HG02884 (cell line): ENCODE data around the gene CST4.
A peak's percentile ranks its signal among the peaks of the same experiment; 100 is the strongest.
"Not testable (repeated sequence)": the region's sequence is repeated elsewhere in the genome, so short reads cannot be mapped to it uniquely, and the experiment has no call there.

Experiments
- ATAC-seq: cut with Tn5 transposase; IDR thresholded peaks from one replicate; pipeline ENCODE4 v1.9.1; 2021; ENCODE audit warnings: mild to moderate bottlenecking, moderate library complexity; ENCODE audit not compliant: unreplicated experiment

The CST4 gene

GRCh38 chr20:23690581-23690980 lies 1.7 kb upstream of the CST4 start:
- no peak for ATAC-seq

- ATAC-seq: no peak
Measured at GRCh38 chr20:23689399-23689690, 507 bp upstream of the CST4 start.

- ATAC-seq: no peak
Measured at GRCh38 chr20:23687986-23688385, 852 bp downstream of the CST4 start.

- no peak for ATAC-seq
Measured at GRCh38 chr20:23686046-23686750, 2.6 kb downstream of the CST4 start.

GRCh38 chr20:23685529-23685896 lies 3.3 kb downstream of the CST4 start:
- not testable (repeated sequence) for ATAC-seq

GRCh38 chr20:23684261-23684660 lies 4.6 kb downstream of the CST4 start:
- ATAC-seq: no peak

- ATAC-seq: no peak
Measured at GRCh38 chr20:23683807-23684206, 5.0 kb downstream of the CST4 start.

GRCh38 chr20:23683281-23683680 lies 5.6 kb downstream of the CST4 start:
- no peak for ATAC-seq

- ATAC-seq: no peak
Measured at GRCh38 chr20:23680146-23680545, 8.7 kb downstream of the CST4 start.

GRCh38 chr20:23679133-23680092 lies 9.4 kb downstream of the CST4 start:
- ATAC-seq: no peak

GRCh38 chr20:23673209-23673608 lies 15.6 kb downstream of the CST4 start:
- ATAC-seq: no peak

GRCh38 chr20:23672158-23672557 lies 16.7 kb downstream of the CST4 start:
- ATAC-seq: no peak

- ATAC-seq: no peak
Measured at GRCh38 chr20:23671479-23671878, 17.4 kb downstream of the CST4 start.

GRCh38 chr20:23670361-23670760 lies 18.5 kb downstream of the CST4 start:
- no peak for ATAC-seq

GRCh38 chr20:23669866-23670265 lies 19.0 kb downstream of the CST4 start:
- no peak for ATAC-seq

- no peak for ATAC-seq
Measured at GRCh38 chr20:23669327-23669726, 19.5 kb downstream of the CST4 start.

- peak; percentile 78 for ATAC-seq
Measured at GRCh38 chr20:23668477-23668951, 20.3 kb downstream of the CST4 start.

- no peak for ATAC-seq
Measured at GRCh38 chr20:23667666-23668065, 21.2 kb downstream of the CST4 start.

GRCh38 chr20:23666698-23667097 lies 22.1 kb downstream of the CST4 start:
- ATAC-seq: no peak

- no peak for ATAC-seq
Measured at GRCh38 chr20:23666189-23666588, 22.6 kb downstream of the CST4 start.

- ATAC-seq: no peak
Measured at GRCh38 chr20:23664954-23665353, 23.9 kb downstream of the CST4 start.

GRCh38 chr20:23664046-23664445 lies 24.8 kb downstream of the CST4 start:
- not testable (repeated sequence) for ATAC-seq
